ENCODE results near the gene HOXB3. TPM values are rescaled to one million over a fixed set of nuclear protein-coding genes. Genes with fewer than 3 reads are reported as not detected.

Gene HOXB3
- total RNA-seq, 4 donors from 2014 or later, result 11.4 to 48.7 (median 24.2) TPM

DNA sequence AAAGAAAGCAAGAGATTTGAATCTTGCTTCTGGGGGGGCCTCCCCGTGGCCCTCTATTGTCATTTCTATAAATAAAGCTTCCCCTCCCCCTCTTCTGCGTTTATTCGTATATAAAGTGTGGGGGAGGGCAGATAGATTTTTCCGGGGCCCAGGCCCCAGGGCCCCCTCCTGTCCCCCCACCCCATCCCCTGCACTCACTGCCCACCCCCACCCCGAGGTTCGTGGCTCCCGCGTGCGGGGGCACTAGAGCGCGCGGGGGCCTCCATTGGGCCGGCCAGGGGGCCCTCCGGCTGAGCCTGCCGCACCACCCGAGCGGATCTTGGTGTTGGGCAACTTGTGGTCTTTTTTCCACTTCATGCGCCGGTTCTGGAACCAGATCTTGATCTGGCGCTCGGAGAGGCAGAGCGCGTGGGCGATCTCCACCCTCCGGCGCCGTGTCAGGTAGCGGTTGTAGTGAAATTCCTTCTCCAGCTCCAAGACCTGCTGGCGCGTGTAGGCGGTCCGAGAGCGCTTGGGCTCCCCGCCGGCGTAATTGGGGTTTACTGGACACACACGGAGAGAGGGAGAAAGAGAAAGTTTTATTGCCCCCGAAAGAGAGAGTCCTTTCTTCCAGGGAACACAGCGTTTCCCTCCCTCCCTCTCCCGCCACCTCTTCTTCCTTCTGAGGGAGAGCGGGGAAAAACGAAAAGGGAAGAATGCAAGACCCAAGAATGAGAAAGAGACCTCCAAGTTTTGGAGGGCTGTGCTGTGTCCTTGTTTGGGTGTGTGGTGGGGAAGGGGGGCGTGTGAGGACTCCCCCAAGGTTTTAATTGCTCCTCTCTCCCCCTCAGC lies 13.3 kb downstream of the HOXB3 start:
- H3K36me3 ChIP-seq, result no peaks in the 10 kb centered on the region
- no peaks in the 10 kb centered on the region for H3K27me3 ChIP-seq
- H3K4me3 ChIP-seq, result peak overlapping the region; percentile 66 to 81
- peak; percentile 57 for ATAC-seq
- H3K9me3 ChIP-seq, result no peaks in the 10 kb centered on the region
- H3K27ac ChIP-seq, result peak overlapping the region; percentile 97 to 98 (median 97)
- H3K4me1 ChIP-seq, result peaks cover 12 to 90% (median 17%) of the 10 kb centered on the region in 3 donors
- WGBS, 2 donors (ENCODE audit: low coverage in 1 of 2), result 0 to 5% methylated on average over 3 to 8 of the region's 43 CpGs
- TF ChIP-seq POLR2A (IDR thresholded peaks at IDR 0.05) (peak; percentile 52 to 67), POLR2AphosphoS5 (IDR thresholded peaks at IDR 0.05) (peak; percentile 83), EP300 (IDR thresholded peaks at IDR 0.05) (no peak)
- TF ChIP-seq, protein P1, sequence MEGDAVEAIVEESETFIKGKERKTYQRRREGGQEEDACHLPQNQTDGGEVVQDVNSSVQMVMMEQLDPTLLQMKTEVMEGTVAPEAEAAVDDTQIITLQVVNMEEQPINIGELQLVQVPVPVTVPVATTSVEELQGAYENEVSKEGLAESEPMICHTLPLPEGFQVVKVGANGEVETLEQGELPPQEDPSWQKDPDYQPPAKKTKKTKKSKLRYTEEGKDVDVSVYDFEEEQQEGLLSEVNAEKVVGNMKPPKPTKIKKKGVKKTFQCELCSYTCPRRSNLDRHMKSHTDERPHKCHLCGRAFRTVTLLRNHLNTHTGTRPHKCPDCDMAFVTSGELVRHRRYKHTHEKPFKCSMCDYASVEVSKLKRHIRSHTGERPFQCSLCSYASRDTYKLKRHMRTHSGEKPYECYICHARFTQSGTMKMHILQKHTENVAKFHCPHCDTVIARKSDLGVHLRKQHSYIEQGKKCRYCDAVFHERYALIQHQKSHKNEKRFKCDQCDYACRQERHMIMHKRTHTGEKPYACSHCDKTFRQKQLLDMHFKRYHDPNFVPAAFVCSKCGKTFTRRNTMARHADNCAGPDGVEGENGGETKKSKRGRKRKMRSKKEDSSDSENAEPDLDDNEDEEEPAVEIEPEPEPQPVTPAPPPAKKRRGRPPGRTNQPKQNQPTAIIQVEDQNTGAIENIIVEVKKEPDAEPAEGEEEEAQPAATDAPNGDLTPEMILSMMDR (IDR thresholded peaks at IDR 0.05), result peak in 1 of 4 experiments; percentile 6

GRCh38 chr17:48575673-48576478 lies 14.2 kb downstream of the HOXB3 start:
- 15 to 19% methylated on average over 13 to 17 of the region's 22 CpGs for WGBS, 2 donors (ENCODE audit: low coverage in 1 of 2)
- Histone ChIP-seq H3K27ac (peak overlapping the region; percentile 97 to 98 (median 97)), H3K4me3 (peak overlapping the region; percentile 66 to 81), H3K4me1 (peaks cover 12 to 90% (median 19%) of the 10 kb centered on the region in 3 donors), H3K27me3 (no peaks in the 10 kb centered on the region), H3K36me3 (no peaks in the 10 kb centered on the region), H3K9me3 (no peaks in the 10 kb centered on the region)
- TF ChIP-seq EP300 (IDR thresholded peaks at IDR 0.05), result no peak
- TF ChIP-seq POLR2AphosphoS5 (IDR thresholded peaks at IDR 0.05), result peak; percentile 40
- no peak for ATAC-seq

DNA sequence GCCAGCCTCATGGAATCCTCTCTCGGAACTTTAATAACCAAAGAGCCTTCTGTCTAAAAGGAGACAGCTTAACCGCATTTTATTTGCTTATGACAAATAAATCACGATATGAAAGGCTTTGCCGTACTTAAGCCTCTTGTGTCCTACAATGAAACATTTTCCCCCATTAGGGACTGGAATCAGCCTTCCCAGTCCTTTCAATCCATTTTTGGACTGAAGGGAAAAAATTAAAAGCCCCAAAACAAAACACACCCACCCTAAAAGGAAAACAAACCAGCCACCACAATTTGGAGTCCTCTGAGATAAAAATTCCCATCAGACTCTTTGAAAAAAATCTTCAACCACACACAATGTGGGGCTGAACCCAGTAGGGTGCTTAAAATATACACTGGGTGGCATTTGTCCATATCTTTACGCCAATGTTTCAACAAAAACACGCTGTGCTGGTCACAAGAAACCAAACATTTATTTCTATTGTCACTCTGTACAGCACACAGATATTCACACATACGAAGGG lies 14.9 kb downstream of the HOXB3 start:
- H3K27me3 ChIP-seq, result no peaks in the 10 kb centered on the region
- ATAC-seq, result no peak
- peak overlapping the region; percentile 97 to 98 (median 97) for H3K27ac ChIP-seq
- peak overlapping the region in 1 of 2 donors; percentile 81 for H3K4me3 ChIP-seq
- no peaks in the 10 kb centered on the region for H3K36me3 ChIP-seq
- WGBS, 2 donors (ENCODE audit: low coverage in 1 of 2), result 18 to 19% methylated on average over 7 of the region's 7 CpGs
- TF ChIP-seq POLR2AphosphoS5 (IDR thresholded peaks at IDR 0.05), result peak; percentile 3
- no peak for TF ChIP-seq EP300 (IDR thresholded peaks at IDR 0.05)
- H3K4me1 ChIP-seq, result peaks cover 12 to 90% (median 19%) of the 10 kb centered on the region in 3 donors
- H3K9me3 ChIP-seq, result no peaks in the 10 kb centered on the region

GRCh38 chr17:48574505-48575065 lies 15.5 kb downstream of the HOXB3 start:
- ATAC-seq, result no peak
- TF ChIP-seq, protein P1 (IDR thresholded peaks at IDR 0.05), result no peak
- no peak for TF ChIP-seq EP300 (IDR thresholded peaks at IDR 0.05)
- peak overlapping the region; percentile 97 to 98 (median 97) for H3K27ac ChIP-seq
- no peaks in the 10 kb centered on the region for H3K27me3 ChIP-seq
- no peaks in the 10 kb centered on the region for H3K36me3 ChIP-seq
- 10 to 30% methylated on average over 7 to 8 of the region's 8 CpGs for WGBS, 2 donors (ENCODE audit: low coverage in 1 of 2)
- no peaks in the 10 kb centered on the region for H3K9me3 ChIP-seq
- H3K4me1 ChIP-seq, result peaks cover 13 to 90% (median 19%) of the 10 kb centered on the region in 3 donors
- peak overlapping the region; percentile 22 to 81 for H3K4me3 ChIP-seq

GRCh38 chr17:48571826-48572417 lies 18.1 kb downstream of the HOXB3 start:
- Histone ChIP-seq H3K9me3 (no peaks in the 10 kb centered on the region), H3K4me1 (peaks cover 24 to 100% (median 33%) of the 10 kb centered on the region in 3 donors), H3K4me3 (peak overlapping the region; percentile 27 to 81), H3K27ac (peak overlapping the region; percentile 97 to 98 (median 97)), H3K36me3 (no peaks in the 10 kb centered on the region), H3K27me3 (no peaks in the 10 kb centered on the region)
- WGBS, 2 donors (ENCODE audit: low coverage in 1 of 2), result 12% methylated on average over 1 of the region's 1 CpG; no CpG with 5 or more reads in 1 of the 2 donors
- ATAC-seq, result no peak
- TF ChIP-seq POLR2A (IDR thresholded peaks at IDR 0.05) (no peak), POLR2AphosphoS5 (IDR thresholded peaks at IDR 0.05) (no peak), EP300 (IDR thresholded peaks at IDR 0.05) (no peak)
- TF ChIP-seq, protein P1 (IDR thresholded peaks at IDR 0.05), result no peak
